Smooth muscle cell (in vitro differentiated cells): ENCODE results near the gene IHH. TPM values are rescaled to one million over a fixed set of nuclear protein-coding genes. Genes with fewer than 3 reads are reported as not detected.

Source experiments
- DNase-seq: peaks from one replicate; lab custom pipeline; 2025; ENCODE audit not compliant: unreplicated experiment; lab: John Stamatoyannopoulos, UW
- H2AFZ ChIP-seq: fragments of 200-600 bp; sonication (generic); 2 replicates; pipeline ENCODE4 v1.6.0; 2016; ENCODE audit warnings: antibody characterized with exemption, low read depth, mild to moderate bottlenecking
- H3F3A ChIP-seq: fragments of 200-600 bp; sonication (generic); 2 replicates; pipeline ENCODE4 v1.6.0; 2017; ENCODE audit warnings: antibody characterized with exemption, low read depth
- H3K27ac ChIP-seq: fragments of 200-600 bp; sonication (generic); 2 replicates; pipeline ENCODE4 v1.5.1; 2016; ENCODE audit warnings: low read depth, mild to moderate bottlenecking
- H3K27me3 ChIP-seq: fragments of 200-600 bp; sonication (generic); 2 replicates; pipeline ENCODE4 v1.6.1; 2016; ENCODE audit warnings: low read depth, mild to moderate bottlenecking
- H3K36me3 ChIP-seq: fragments of 200-600 bp; sonication (generic); 2 replicates; pipeline ENCODE4 v1.5.1; 2016; ENCODE audit warnings: low read depth
- H3K4me1 ChIP-seq: fragments of 200-600 bp; sonication (generic); 2 replicates; pipeline ENCODE4 v1.5.1; 2016; ENCODE audit warnings: low read depth
- H3K4me2 ChIP-seq: fragments of 200-600 bp; sonication (generic); 2 replicates; pipeline ENCODE4 v1.6.0; 2016; ENCODE audit warnings: mild to moderate bottlenecking
- H3K4me3 ChIP-seq: fragments of 200-600 bp; sonication (generic); 2 replicates; pipeline ENCODE4 v1.5.1; 2016; ENCODE audit warnings: mild to moderate bottlenecking
- H3K79me2 ChIP-seq: fragments of 200-600 bp; sonication (generic); 2 replicates; pipeline ENCODE4 v1.6.0; 2016; ENCODE audit warnings: low read depth, mild to moderate bottlenecking
- H3K9ac ChIP-seq: fragments of 200-600 bp; sonication (generic); 2 replicates; pipeline ENCODE4 v1.6.0; 2016; ENCODE audit warnings: low read depth
- H3K9me3 ChIP-seq: fragments of 200-600 bp; sonication (generic); replicated peaks from 2 replicates; pipeline ENCODE4 v1.5.1; 2016; ENCODE audit warnings: low read depth
- H4K20me1 ChIP-seq: fragments of 200-600 bp; sonication (generic); 2 replicates; pipeline ENCODE4 v1.6.0; 2016; ENCODE audit warnings: low read depth
- CTCF ChIP-seq: fragments of 200-600 bp; sonication (generic); IDR thresholded peaks from 2 replicates; pipeline ENCODE4 v1.5.1; 2017; ENCODE audit warnings: borderline replicate concordance, mild to moderate bottlenecking, antibody characterized with exemption; ENCODE audit not compliant: insufficient read depth, poor library complexity, severe bottlenecking
- WGBS: methylation state at CpG from one replicate; pipeline ENCODE4 v1.1.7; 2016; ENCODE audit warnings: low lambda C conversion rate; 5-methylcytosine and 5-hydroxymethylcytosine counted together
- polyA plus RNA-seq: library from polyadenylated mRNA; unstranded; fragments of >200 nt; fragmentation: Nextera tagmentation; extraction: Ambion mirVana; gene quantifications from 2 replicates; pipeline ENCODE4 v1.2.1, GENCODE V29; 2016
- total RNA-seq: library from RNA; depleted of rRNA; stranded (reverse); fragments of >200 nt; gene quantifications from 2 replicates; pipeline ENCODE4 v1.2.3, GENCODE V29; 2014

Gene IHH
- total and polyA plus RNA-seq, 2 experiments from 2014 or later = 0.09 TPM; not detected in 1

GRCh38 chr2:219065484-219065883, 4.8 kb upstream of the IHH start:
- Histone ChIP-seq H3K9ac (no peak overlapping the region), H3K27ac (no peak overlapping the region), H3K79me2 (no peaks in the 10 kb centered on the region), H3K4me2 (no peak overlapping the region), H2AFZ (no peak overlapping the region), H3K4me1 (no peaks in the 10 kb centered on the region), H3K9me3 (no peaks in the 10 kb centered on the region), H3K4me3 (no peak overlapping the region), H4K20me1 (no peaks in the 10 kb centered on the region), H3F3A (no peaks in the 10 kb centered on the region), H3K36me3 (no peaks in the 10 kb centered on the region), H3K27me3 (peaks cover 63% of the 10 kb centered on the region)
- WGBS = 83% methylated on average over 1 of the region's 1 CpG
- DNase-seq = no peak
- no peak for TF ChIP-seq CTCF

- Histone ChIP-seq H3K36me3 (no peaks in the 10 kb centered on the region), H3K9me3 (no peaks in the 10 kb centered on the region), H2AFZ (no peak overlapping the region), H3K79me2 (no peaks in the 10 kb centered on the region), H3F3A (no peaks in the 10 kb centered on the region), H3K27me3 (peaks cover 94% of the 10 kb centered on the region), H3K4me1 (peaks cover 4% of the 10 kb centered on the region), H4K20me1 (no peaks in the 10 kb centered on the region), H3K4me3 (no peak overlapping the region), H3K4me2 (no peak overlapping the region), H3K9ac (no peak overlapping the region), H3K27ac (no peak overlapping the region)
- DNase-seq = no peak
- TF ChIP-seq CTCF = no peak
- WGBS = 80% methylated on average over 6 of the region's 6 CpGs
These were observed 1.4 kb upstream of the IHH start for GRCh38 chr2:219062081-219062480.

- TF ChIP-seq CTCF = no peak
- Histone ChIP-seq H3K27me3 (peaks cover 97% of the 10 kb centered on the region), H3K9ac (no peak overlapping the region), H3K4me1 (peaks cover 4% of the 10 kb centered on the region), H3F3A (no peaks in the 10 kb centered on the region), H3K4me2 (peak overlapping the region; percentile 36), H4K20me1 (no peaks in the 10 kb centered on the region), H3K79me2 (no peaks in the 10 kb centered on the region), H3K36me3 (no peaks in the 10 kb centered on the region), H3K9me3 (no peaks in the 10 kb centered on the region), H3K27ac (no peak overlapping the region), H3K4me3 (peak overlapping the region; percentile 38), H2AFZ (no peak overlapping the region)
- no peak for DNase-seq
- 20% methylated on average over 41 of the region's 81 CpGs for WGBS
These were observed 717 bp downstream of the IHH start for GRCh38 chr2:219059725-219060682.
